ENCODE results near the gene CAMSAP1.

- TF ChIP-seq POLR2A (IDR thresholded peaks at IDR 0.05) (no peak), CTCF (IDR thresholded peaks at IDR 0.05) (no peak)
These were observed 20.1 kb upstream of the CAMSAP1 start for GRCh38 chr9:135927195-135928013.
